Breast epithelium (tissue), 4 donors: ENCODE data around the gene KRTAP4-16. TPM values are rescaled to one million over a fixed set of nuclear protein-coding genes. Genes with fewer than 3 reads are reported as not detected.
"Not testable (repeated sequence)": the region's sequence is repeated elsewhere in the genome, so short reads cannot be mapped to it uniquely, and the experiment has no call there.

Source experiments
- DNase-seq, 2 donors: peaks; one replicate each; pipeline ENCODE4 v3.0.0-alpha.2; 2019; ENCODE audit warnings: low spot score in 2 of 2
- H3K27ac ChIP-seq, 2 donors: fragments of 200-600 bp; sonication (generic) in 1 of 2; one replicate each; pipeline ENCODE4 v1.5.1; 2016 to 2019; ENCODE audit warnings: mild to moderate bottlenecking in 1 of 2
- H3K27me3 ChIP-seq, 2 donors: fragments of 200-600 bp; sonication (generic) in 1 of 2; one replicate each; pipeline versions ENCODE4 v1.5.1 to v1.6.0; 2017 to 2019; ENCODE audit warnings: control low read depth in 1 of 2, mild to moderate bottlenecking in 1 of 2
- H3K36me3 ChIP-seq: fragments of 200-600 bp; one replicate; pipeline ENCODE4 v1.5.1; 2019
- H3K4me1 ChIP-seq, 2 donors: fragments of 200-600 bp; sonication (generic); one replicate each; pipeline ENCODE4 v1.5.1; 2016 to 2019; ENCODE audit warnings: control low read depth in 1 of 2
- H3K4me3 ChIP-seq, 3 donors: fragments of 200-600 bp; sonication (generic); 1 replicate in 2 of 3; 2 replicates in 1 of 3; pipeline ENCODE4 v1.5.1; 2016 to 2019; ENCODE audit warnings: mild to moderate bottlenecking in 3 of 3, moderate library complexity in 2 of 3
- H3K9me3 ChIP-seq, 2 donors: fragments of 200-600 bp; sonication (generic) in 1 of 2; one replicate each; pipeline ENCODE4 v1.5.1; 2016 to 2019; ENCODE audit warnings: control low read depth in 1 of 2
- CTCF ChIP-seq, 3 donors: fragments of 450-650 bp; IDR thresholded peaks; one replicate each; pipeline ENCODE4 v1.5.1; 2016 to 2017; ENCODE audit warnings: antibody characterized with exemption in 3 of 3, mild to moderate bottlenecking in 3 of 3, moderate library complexity in 3 of 3
- POLR2A ChIP-seq: fragments of 450-650 bp; IDR thresholded peaks from one replicate; pipeline ENCODE4 v1.6.1; 2016; ENCODE audit warnings: antibody characterized with exemption, mild to moderate bottlenecking, moderate library complexity
- POLR2AphosphoS5 ChIP-seq, 3 donors: sonication (generic); formaldehyde crosslinking; IDR thresholded peaks; one replicate each; pipeline ENCODE4 v1.6.1; 2017; ENCODE audit warnings: antibody characterized with exemption in 3 of 3
- intact Hi-C: fragments of 100-400 bp; cut with DNase I; formaldehyde crosslinking; loops from one replicate; pipeline ENCODE4 v1.15.1; 2023; ENCODE audit warnings: low total_unique reads
- total RNA-seq, 3 donors: library from RNA; depleted of rRNA; stranded (reverse); fragments of >200 nt; gene quantifications; one replicate each; pipeline ENCODE4 v1.1.0, GENCODE V29; 2016

Gene KRTAP4-16
- total RNA-seq, 3 donors from 2014 or later: not detected

- DNase-seq: no peak
- no peaks in the 10 kb centered on the region for H3K9me3 ChIP-seq
- no peaks in the 10 kb centered on the region for H3K36me3 ChIP-seq
- H3K4me1 ChIP-seq: no peaks in the 10 kb centered on the region
- no peak for TF ChIP-seq POLR2AphosphoS5 (IDR thresholded peaks at IDR 0.05)
- no peak for TF ChIP-seq CTCF (IDR thresholded peaks at IDR 0.05)
- no peak for TF ChIP-seq POLR2A
- no peaks in the 10 kb centered on the region for H3K27me3 ChIP-seq
- intact Hi-C loops: no loop called here
- no peak overlapping the region for H3K4me3 ChIP-seq
- H3K27ac ChIP-seq: no peak overlapping the region
Observed at GRCh38 chr17:41133880-41134735, 32.1 kb upstream of the KRTAP4-16 start.

DNA sequence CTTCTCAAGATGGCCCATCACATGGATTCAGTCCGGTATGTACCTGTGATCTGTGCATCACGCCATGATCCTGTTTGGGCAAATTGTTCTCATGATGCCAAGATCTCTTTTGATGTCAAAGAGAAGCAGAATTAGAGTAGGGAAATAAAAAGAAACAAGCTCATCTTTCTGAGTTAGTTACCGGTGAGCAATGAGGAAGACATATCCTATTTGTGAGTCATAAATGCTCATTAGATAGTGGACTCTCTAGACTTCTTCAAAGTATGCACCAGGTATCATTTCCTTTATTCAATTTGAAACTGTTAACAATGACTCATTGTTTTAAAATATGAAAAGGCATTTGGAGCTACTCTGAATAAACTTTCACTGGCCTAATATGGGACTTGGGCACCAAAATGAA, 30.0 kb upstream of the KRTAP4-16 start:
- H3K4me3 ChIP-seq: no peak overlapping the region
- no peaks in the 10 kb centered on the region for H3K9me3 ChIP-seq
- TF ChIP-seq POLR2A (no peak), POLR2AphosphoS5 (IDR thresholded peaks at IDR 0.05) (no peak), CTCF (IDR thresholded peaks at IDR 0.05) (no peak)
- no peaks in the 10 kb centered on the region for H3K36me3 ChIP-seq
- H3K27me3 ChIP-seq: no peaks in the 10 kb centered on the region
- H3K27ac ChIP-seq: peak overlapping the region in 1 of 2 donors; percentile 37
- H3K4me1 ChIP-seq: no peaks in the 10 kb centered on the region
- intact Hi-C loops: no loop called here
- DNase-seq: no peak

- Histone ChIP-seq H3K36me3 (no peaks in the 10 kb centered on the region), H3K4me3 (no peak overlapping the region), H3K9me3 (no peaks in the 10 kb centered on the region), H3K27ac (no peak overlapping the region), H3K27me3 (no peaks in the 10 kb centered on the region), H3K4me1 (no peaks in the 10 kb centered on the region)
- TF ChIP-seq CTCF (IDR thresholded peaks at IDR 0.05) (no peak), POLR2AphosphoS5 (IDR thresholded peaks at IDR 0.05) (no peak), POLR2A (no peak)
- intact Hi-C loops: no loop called here
- DNase-seq: no peak
Observed at GRCh38 chr17:41127371-41127770, 25.4 kb upstream of the KRTAP4-16 start.

DNA sequence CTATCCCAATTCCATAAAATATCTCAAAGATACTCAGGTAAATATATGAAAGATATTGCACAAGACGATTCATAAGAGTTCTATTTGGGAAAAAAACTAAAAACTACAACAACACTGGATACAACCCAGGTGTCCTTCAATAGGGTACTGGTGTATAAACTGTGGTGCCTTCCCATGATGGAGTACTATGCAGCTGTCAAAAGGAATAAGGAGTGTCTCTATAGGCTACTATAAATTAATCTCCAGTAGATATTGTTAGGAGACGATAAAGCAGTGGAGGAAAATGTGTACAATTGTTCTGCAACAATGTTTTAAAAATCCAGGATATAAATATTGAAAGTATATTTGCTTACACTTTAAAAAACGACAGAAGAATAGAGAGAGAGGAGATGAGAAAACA, 24.4 kb upstream of the KRTAP4-16 start:
- intact Hi-C loops: no loop called here
- TF ChIP-seq POLR2A (no peak), CTCF (IDR thresholded peaks at IDR 0.05) (no peak), POLR2AphosphoS5 (IDR thresholded peaks at IDR 0.05) (no peak)
- H3K36me3 ChIP-seq: no peaks in the 10 kb centered on the region
- no peaks in the 10 kb centered on the region for H3K4me1 ChIP-seq
- H3K9me3 ChIP-seq: no peaks in the 10 kb centered on the region
- no peaks in the 10 kb centered on the region for H3K27me3 ChIP-seq
- no peak overlapping the region for H3K27ac ChIP-seq
- no peak for DNase-seq
- no peak overlapping the region for H3K4me3 ChIP-seq

DNA sequence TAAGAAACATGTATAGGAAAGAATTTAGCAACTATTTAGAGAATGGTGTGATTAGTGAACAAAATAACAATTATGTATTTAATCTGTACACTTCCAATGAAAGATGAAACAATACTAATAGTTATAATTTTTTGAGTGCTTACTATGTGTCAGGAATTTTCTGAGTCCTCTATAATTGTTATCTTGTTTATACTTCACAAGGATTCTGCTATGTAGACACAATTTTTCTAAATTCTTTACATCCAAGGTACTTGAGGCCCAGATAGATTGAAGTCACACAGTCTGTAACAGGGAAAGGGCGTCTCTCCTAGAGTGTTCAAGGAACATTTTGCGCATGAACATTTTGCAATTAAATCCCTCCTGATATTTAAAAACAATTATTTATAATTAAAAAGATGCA, 23.1 kb upstream of the KRTAP4-16 start:
- Histone ChIP-seq H3K36me3 (no peaks in the 10 kb centered on the region), H3K4me3 (no peak overlapping the region), H3K9me3 (no peaks in the 10 kb centered on the region), H3K27me3 (no peaks in the 10 kb centered on the region), H3K4me1 (no peaks in the 10 kb centered on the region), H3K27ac (no peak overlapping the region)
- intact Hi-C loops: no loop called here
- DNase-seq: no peak
- TF ChIP-seq POLR2AphosphoS5 (IDR thresholded peaks at IDR 0.05) (no peak), POLR2A (no peak), CTCF (IDR thresholded peaks at IDR 0.05) (no peak)

- H3K4me3 ChIP-seq, H3K27ac ChIP-seq, DNase-seq, H3K4me1 ChIP-seq, H3K9me3 ChIP-seq, intact Hi-C loops, H3K36me3 ChIP-seq, H3K27me3 ChIP-seq: not testable (repeated sequence)
Observed at GRCh38 chr17:41123991-41124371, 22.0 kb upstream of the KRTAP4-16 start, which contains the start of gene KRTAP4-12. Gene KRTAP4-12 (minus strand): TSS chr17:41124182. CDS start chr17:41124122, 60 bp downstream.

DNA sequence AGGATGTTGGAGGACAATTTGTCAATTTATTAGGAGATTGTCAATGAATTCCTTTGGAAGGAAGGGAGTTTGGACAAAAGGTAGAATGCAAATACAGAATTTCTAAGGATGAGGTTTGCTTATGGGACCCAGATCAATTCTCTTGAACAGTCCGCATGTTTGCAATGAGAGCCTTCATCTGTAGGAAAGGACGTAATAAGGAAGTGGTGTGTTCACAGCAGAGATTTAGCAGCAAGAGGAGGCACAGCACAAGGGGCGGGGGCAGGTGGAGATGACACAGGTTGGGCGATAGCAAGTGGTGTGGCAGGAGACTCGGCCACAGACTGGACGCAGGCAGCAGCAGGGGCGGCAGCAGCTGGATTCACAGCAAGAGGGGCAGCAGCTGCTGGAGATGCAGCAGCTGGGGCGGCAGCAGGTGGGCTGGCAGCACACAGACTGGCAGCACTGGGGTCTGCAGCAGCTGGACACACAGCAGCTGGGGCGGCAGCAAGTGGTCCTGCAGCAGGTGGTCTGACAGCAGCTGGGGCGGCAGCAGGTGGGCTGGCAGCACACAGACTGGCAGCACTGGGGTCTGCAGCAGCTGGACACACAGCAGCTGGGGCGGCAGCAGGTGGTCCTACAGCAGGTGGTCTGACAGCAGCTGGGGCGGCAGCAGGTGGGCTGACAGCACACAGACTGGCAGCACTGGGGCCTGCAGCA, 21.4 kb upstream of the KRTAP4-16 start:
- H3K36me3 ChIP-seq, H3K4me3 ChIP-seq, H3K27me3 ChIP-seq, intact Hi-C loops, H3K9me3 ChIP-seq, DNase-seq, H3K27ac ChIP-seq, H3K4me1 ChIP-seq: not testable (repeated sequence)
